ENCODE measurements around the gene ZNF710. TPM values are rescaled to one million over a fixed set of nuclear protein-coding genes. Genes with fewer than 3 reads are reported as not detected.
A peak's percentile ranks its signal among the peaks of the same experiment; 100 is the strongest.

ZNF710 gene
- total and polyA plus RNA-seq, 2 of the 13 experiments (the other 11 are each of a cell fraction or from before 2014, with no cell fraction given): 4.7 to 20.6 TPM

GRCh38 chr15:90101130-90101968 is 100.2 kb downstream of the ZNF710 start (continued):
- TF ChIP-seq PRDM4 (CRISPR knock-in tag; IDR thresholded peaks at IDR 0.05; ENCODE audit: borderline replicate concordance) (no peak), RBM22 (optimal IDR thresholded peaks at IDR 0.05; ENCODE audit: low read length) (no peak), SRSF1 (optimal IDR thresholded peaks at IDR 0.05; ENCODE audit: low read depth, low read length) (no peak), GPN1 (CRISPR knock-in tag; IDR thresholded peaks at IDR 0.05; ENCODE audit: borderline replicate concordance) (no peak), ZNF616 (CRISPR knock-in tag; IDR thresholded peaks at IDR 0.05; ENCODE audit: low read depth) (no peak), SNAI1 (CRISPR knock-in tag; IDR thresholded peaks at IDR 0.05; ENCODE audit: borderline replicate concordance) (0 out of 2 replicates have a peak, but pooled peaks have one; percentile 36), ZNF660 (CRISPR knock-in tag; IDR thresholded peaks at IDR 0.05; ENCODE audit: borderline replicate concordance, low read depth) (no peak), ZBTB44 (CRISPR knock-in tag; IDR thresholded peaks at IDR 0.05) (no peak), KMT2A (CRISPR knock-in tag; IDR thresholded peaks at IDR 0.05) (no peak), ZNF446 (CRISPR knock-in tag; IDR thresholded peaks at IDR 0.05) (no peak), BHLHE40 (IDR thresholded peaks at IDR 0.05; ENCODE audit: low read length) (no peak), ZBTB7B (CRISPR knock-in tag; IDR thresholded peaks at IDR 0.05) (peak; percentile 20; the same call in 1 of the 2 replicates), ZNF225 (CRISPR knock-in tag; IDR thresholded peaks at IDR 0.05) (no peak), ZBTB8A (CRISPR knock-in tag; IDR thresholded peaks at IDR 0.05; ENCODE audit: borderline replicate concordance, low read depth) (no peak), ZNF781 (CRISPR knock-in tag; IDR thresholded peaks at IDR 0.05; ENCODE audit: borderline replicate concordance, not compliant biosample characterization) (no peak), ZNF891 (CRISPR knock-in tag; IDR thresholded peaks at IDR 0.05) (no peak), NR2F6 (IDR thresholded peaks at IDR 0.05) (no peak), NR2F6 (CRISPR knock-in tag; IDR thresholded peaks at IDR 0.05) (peak; percentile 47; the same call in 1 of the 2 replicates), REL (CRISPR knock-in tag; conservative IDR thresholded peaks at IDR 0.05) (no peak), ZNF496 (CRISPR knock-in tag; IDR thresholded peaks at IDR 0.05; ENCODE audit: insufficient replicate concordance) (no peak), E2F2 (CRISPR knock-in tag; IDR thresholded peaks at IDR 0.05; ENCODE audit: borderline replicate concordance) (no peak), MAFG (CRISPR knock-in tag; IDR thresholded peaks at IDR 0.05) (no peak), GATA4 (IDR thresholded peaks at IDR 0.05; ENCODE audit: borderline replicate concordance, low read depth) (no peak), SNRNP70 (IDR thresholded peaks at IDR 0.05; ENCODE audit: low read depth, low read length) (no peak), YEATS2 (CRISPR knock-in tag; IDR thresholded peaks at IDR 0.05; ENCODE audit: borderline replicate concordance) (no peak), KLF13 (CRISPR knock-in tag; IDR thresholded peaks at IDR 0.05) (no peak)

All from HepG2 (cell line).